Endothelial cell of umbilical vein (primary cell): ENCODE results near the gene SYMPK. TPM values are rescaled to one million over a fixed set of nuclear protein-coding genes. Genes with fewer than 3 reads are reported as not detected.

Experiments used
- BruUV-seq: library from RNA; stranded (reverse); fragments of 400-500 nt; replicated peaks from 2 replicates; lab custom pipeline; 2021; lab: Mats Ljungman, UMichigan
- CTCF ChIA-PET: fragments of 300-600, 350-600 bp; sonication (Branson Sonifier 250); formaldehyde crosslinking; loops from one replicate; lab custom pipeline; 2021; ENCODE audit warnings: antibody characterized with exemption, inconsistent platforms; lab: Charles Lee
- POLR2A ChIA-PET: fragments of 300-600, 350-600 bp; sonication (Branson Sonifier 250); formaldehyde crosslinking; loops from one replicate; lab custom pipeline; 2021; ENCODE audit warnings: antibody characterized with exemption, inconsistent platforms; lab: Charles Lee
- DNase-seq: peaks from one replicate; pipeline ENCODE4 v3.0.0-alpha.2; 2011; ENCODE audit warnings: low read depth, low spot score
- FAIRE-seq: peaks from 2 replicates; lab custom pipeline; 2011; peaks lifted over from hg19 to GRCh38; lab: Jason Lieb, UNC
- H2AFZ ChIP-seq: 2 replicates; pipeline ENCODE4 v1.6.0; 2012; ENCODE audit warnings: low read depth, low read length, control low read depth, inconsistent platforms
- H3K27ac ChIP-seq: 2 replicates; pipeline ENCODE4 v1.5.1; 2011; ENCODE audit warnings: low read depth, mild to moderate bottlenecking, control low read depth, low read length, moderate library complexity; ENCODE audit not compliant: insufficient read depth
- H3K27me3 ChIP-seq, 2 experiments: 2 replicates each; pipeline versions ENCODE4 v1.6.0 to v1.6.1; 2011; ENCODE audit warnings: low read length in 2 of 2, mixed read lengths in 1 of 2; ENCODE audit not compliant: control insufficient read depth in 2 of 2, insufficient read depth in 2 of 2
- H3K36me3 ChIP-seq, 2 experiments: 2 replicates in 1 of 2; 3 replicates in 1 of 2; pipeline ENCODE4 v1.5.1; 2011; ENCODE audit warnings: low read length in 2 of 2, mild to moderate bottlenecking in 1 of 2, moderate library complexity in 1 of 2; ENCODE audit not compliant: control insufficient read depth in 2 of 2, insufficient read depth in 2 of 2; ENCODE audit errors: extremely low read depth in 1 of 2
- H3K4me1 ChIP-seq: 3 replicates; pipeline ENCODE4 v1.5.1; 2011; ENCODE audit warnings: mild to moderate bottlenecking, low read length; ENCODE audit not compliant: control insufficient read depth, insufficient read depth; ENCODE audit errors: extremely low read depth
- H3K4me2 ChIP-seq: 2 replicates; pipeline ENCODE4 v1.6.1; 2011; ENCODE audit warnings: low read length, control low read depth, mixed read lengths; ENCODE audit not compliant: insufficient read depth
- H3K4me3 ChIP-seq, 3 experiments: fragments of 200-600 bp in 1 of 3; sonication (generic), shearing (Covaris generic) in 1 of 3; replicated peaks in 1 of 3; 2 replicates each; pipeline ENCODE4 v1.5.1; 2011 to 2016; ENCODE audit warnings: control low read depth in 3 of 3, low read length in 3 of 3, mild to moderate bottlenecking in 2 of 3, inconsistent platforms in 1 of 3, low read depth in 1 of 3, moderate library complexity in 1 of 3; ENCODE audit not compliant: insufficient read depth in 1 of 3
- H3K79me2 ChIP-seq: 2 replicates; pipeline ENCODE4 v1.6.0; 2012; ENCODE audit warnings: low read length, inconsistent platforms; ENCODE audit not compliant: control insufficient read depth, insufficient read depth
- H3K9ac ChIP-seq: replicated peaks from 2 replicates; pipeline ENCODE3; 2011; ENCODE audit warnings: low read length, control low read depth; ENCODE audit not compliant: insufficient read depth; ENCODE audit errors: extremely low read depth
- H3K9me1 ChIP-seq: replicated peaks from 3 replicates; pipeline ENCODE4 v1.6.0; 2011; ENCODE audit warnings: mild to moderate bottlenecking, low read length; ENCODE audit not compliant: control insufficient read depth, insufficient read depth; ENCODE audit errors: extremely low read depth
- H3K9me3 ChIP-seq: replicated peaks from 2 replicates; pipeline ENCODE4 v1.5.1; 2012; ENCODE audit warnings: low read length, inconsistent platforms; ENCODE audit not compliant: control insufficient read depth, insufficient read depth
- H4K20me1 ChIP-seq: replicated peaks from 2 replicates; pipeline ENCODE3; 2011; ENCODE audit warnings: mild to moderate bottlenecking, low read length; ENCODE audit not compliant: control insufficient read depth, insufficient read depth; ENCODE audit errors: extremely low read depth
- EZH2 ChIP-seq: IDR thresholded peaks from 2 replicates; pipeline ENCODE4 v1.6.1; 2012; ENCODE audit warnings: borderline replicate concordance, low read depth, mild to moderate bottlenecking, moderate library complexity, low read length, inconsistent platforms; ENCODE audit not compliant: severe bottlenecking
- POLR2A ChIP-seq: IDR thresholded peaks from 2 replicates; pipeline ENCODE4 v1.6.1; 2012; ENCODE audit warnings: low read depth, mild to moderate bottlenecking, control low read depth, low read length
- POLR2AphosphoS5 ChIP-seq: IDR thresholded peaks from 2 replicates; pipeline ENCODE4 v1.6.1; 2012; ENCODE audit warnings: low read depth, mild to moderate bottlenecking, control low read depth, low read length, moderate library complexity; ENCODE audit not compliant: insufficient read depth
- dilution Hi-C: fragments of 300-500 bp; cut with MboI; formaldehyde crosslinking; loops from one replicate; pipeline ENCODE4 v1.15.0; 2019; ENCODE audit warnings: low sequenced_read_pairs; ENCODE audit not compliant: extremely low pct_ligation_motif_present
- intact Hi-C: fragments of 100-400 bp; cut with micrococcal nuclease; formaldehyde crosslinking; loops from one replicate; pipeline ENCODE4 v1.10.0; 2022
- polyA plus RNA-seq, 4 experiments: library from polyadenylated mRNA; depleted of rRNA in 3 of 4; stranded (reverse) in 3 of 4; unstranded in 1 of 4; fragments of >200 nt; gene quantifications; 2 replicates each; pipeline versions ENCODE4 v1.2.1 to v1.2.3, GENCODE V29; 2011 to 2012; ENCODE audit warnings: missing spikeins in 1 of 4
- total RNA-seq: library from RNA; stranded (reverse); gene quantifications from 2 replicates; pipeline ENCODE4 v1.2.3, GENCODE V29; 2021

SYMPK gene
- total and polyA plus RNA-seq, 2 donors (not counting 3 experiments of a cell fraction or from before 2014, with no cell fraction given) = 89.8 to 95.7 TPM

- TF ChIP-seq EZH2 (no peak), POLR2AphosphoS5 (peak; percentile 60), POLR2A (peak; percentile 83)
- no peaks in the 10 kb centered on the region for H3K27me3 ChIP-seq
- H3K4me2 ChIP-seq = peak overlapping the region; percentile 74
- peak overlapping the region; percentile 48 to 94 (median 57) for H3K4me3 ChIP-seq
- H3K79me2 ChIP-seq = peaks cover 3% of the 10 kb centered on the region
- no TSS peak for BruUV-seq
- H3K36me3 ChIP-seq = no peaks in the 10 kb centered on the region
- intact Hi-C loops (loop anchor here (1.0 kb wide), 2 partner anchors 16 to 41 kb away; partner anchors contain the start of gene MYPOP), dilution Hi-C loops (no loop called here)
- H3K9me1 ChIP-seq = no peaks in the 10 kb centered on the region
- peak; percentile 96 for FAIRE-seq
- POLR2A ChIA-PET = interaction anchor here (0.6 to 1.4 kb wide), 6 partner anchors 15 to 124 kb away, joined by 3 to 6 read pairs (median 3); partner anchors contain the start of genes FOXA3 and MYPOP
- peaks cover 10% of the 10 kb centered on the region for H3K4me1 ChIP-seq
- peak overlapping the region; percentile 80 for H2AFZ ChIP-seq
- peak overlapping the region; percentile 81 for H3K9ac ChIP-seq
- H3K27ac ChIP-seq = peak overlapping the region; percentile 80
- H3K9me3 ChIP-seq = no peaks in the 10 kb centered on the region
- no peaks in the 10 kb centered on the region for H4K20me1 ChIP-seq
- CTCF ChIA-PET = interaction anchor here (0.6 to 3.3 kb wide), 9 partner anchors 11 to 401 kb away, joined by 3 to 21 read pairs (median 3); partner anchors contain the start of genes FOXA3 and SYMPK
- DNase-seq = peak; percentile 92
Observed at GRCh38 chr19:45886427-45887199, 23.7 kb upstream of the SYMPK start.
